Heart left ventricle (tissue), 13 donors: ENCODE measurements around the gene IMMP2L.

ENCODE experiments used
- POLR2A ChIP-seq, 2 donors: fragments of 450-650 bp; IDR thresholded peaks; one replicate each; pipeline ENCODE4 v1.6.1; 2017; ENCODE audit warnings: antibody characterized with exemption in 2 of 2, mild to moderate bottlenecking in 2 of 2, moderate library complexity in 2 of 2
- TF ChIP-seq, protein P1 (sequence below), 12 donors: fragments of 200-600 bp; sonication (generic) in 4 of 12; IDR thresholded peaks; one replicate each; pipeline versions ENCODE4 v1.5.0 to v1.8.0; 2018 to 2022; ENCODE audit warnings: antibody characterized with exemption in 12 of 12, mild to moderate bottlenecking in 5 of 12
- donor health status: ischemic (EF 13 %, LVEDD 7.1; RV severe dilation, severe dysfunction).
- donor health status: DM: no; HTN: yes; CAD: no.
- donor health status: DM: no; HTN: no; CAD: no.
- donor health status: ischemic (EF 25% LVEDD 6.9; RV normal size, moderate dysfunction).
- donor health status: ischemic (EF 25% LVEDD 5.7; RV mildly dilated, moderate dysfunction).
- donor health status: ischemic (EF 35%, LVEDD 5.7; RV mildly dilated, moderate dysfunction).
- donor health status: nonischemic (EF 11% LVEDD 7.7; RV severe dilation, severe dysfunction).
- donor health status: DM: yes; HTN: yes; CAD: no.
- donor health status: PGD.
- donor health status: ischemic (EF 29% LVEDD 5.4; RV normal size, mild dysfunction).
- donor health status: nonischemic (EF 23%, LVEDD 6.1; RV moderate dilation, normal function).

DNA sequence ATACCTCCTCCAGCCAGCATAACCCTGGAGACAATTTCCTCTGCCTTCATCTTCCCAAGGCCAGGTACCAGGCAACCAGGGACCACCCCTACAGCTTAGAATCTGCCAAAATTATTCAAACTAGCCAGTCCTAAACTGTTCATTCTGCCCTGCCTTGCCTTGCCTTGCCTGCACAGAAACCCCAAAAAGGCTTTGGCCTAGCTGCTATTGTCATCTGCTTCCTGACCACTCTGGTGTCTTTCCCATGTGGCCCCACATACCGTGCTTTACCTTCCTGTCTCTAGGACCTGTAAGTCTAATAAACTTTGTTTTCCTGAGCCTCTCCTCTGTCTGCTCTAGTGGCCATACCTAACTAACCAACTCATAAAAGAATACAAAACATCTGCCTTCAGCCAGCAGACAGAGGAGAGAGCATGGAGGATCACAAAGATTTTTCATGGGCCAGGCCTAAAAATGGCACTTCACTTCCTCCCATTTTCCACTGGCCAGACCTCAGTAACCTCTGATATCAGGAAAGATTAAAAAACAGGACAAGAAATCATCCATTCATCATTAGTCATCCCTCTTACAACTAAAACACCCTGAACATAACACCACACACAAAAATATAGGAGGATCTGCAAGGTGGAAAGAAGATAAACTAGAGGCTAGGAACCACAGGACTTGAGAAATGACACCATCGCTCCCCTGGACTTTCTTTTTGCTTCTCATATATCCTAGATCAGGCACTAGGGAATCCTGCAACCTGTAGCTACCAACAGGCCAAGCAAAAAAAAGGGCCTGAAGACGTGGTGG is 51.5 kb downstream of the IMMP2L start:
- TF ChIP-seq, protein P1, sequence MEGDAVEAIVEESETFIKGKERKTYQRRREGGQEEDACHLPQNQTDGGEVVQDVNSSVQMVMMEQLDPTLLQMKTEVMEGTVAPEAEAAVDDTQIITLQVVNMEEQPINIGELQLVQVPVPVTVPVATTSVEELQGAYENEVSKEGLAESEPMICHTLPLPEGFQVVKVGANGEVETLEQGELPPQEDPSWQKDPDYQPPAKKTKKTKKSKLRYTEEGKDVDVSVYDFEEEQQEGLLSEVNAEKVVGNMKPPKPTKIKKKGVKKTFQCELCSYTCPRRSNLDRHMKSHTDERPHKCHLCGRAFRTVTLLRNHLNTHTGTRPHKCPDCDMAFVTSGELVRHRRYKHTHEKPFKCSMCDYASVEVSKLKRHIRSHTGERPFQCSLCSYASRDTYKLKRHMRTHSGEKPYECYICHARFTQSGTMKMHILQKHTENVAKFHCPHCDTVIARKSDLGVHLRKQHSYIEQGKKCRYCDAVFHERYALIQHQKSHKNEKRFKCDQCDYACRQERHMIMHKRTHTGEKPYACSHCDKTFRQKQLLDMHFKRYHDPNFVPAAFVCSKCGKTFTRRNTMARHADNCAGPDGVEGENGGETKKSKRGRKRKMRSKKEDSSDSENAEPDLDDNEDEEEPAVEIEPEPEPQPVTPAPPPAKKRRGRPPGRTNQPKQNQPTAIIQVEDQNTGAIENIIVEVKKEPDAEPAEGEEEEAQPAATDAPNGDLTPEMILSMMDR (IDR thresholded peaks at IDR 0.05), result no peak
- TF ChIP-seq POLR2A (IDR thresholded peaks at IDR 0.05), result no peak
